Epidermal melanocyte (primary cell): ENCODE results near the gene GIPC2.
"Not testable (repeated sequence)": the region's sequence is repeated elsewhere in the genome, so short reads cannot be mapped to it uniquely, and the experiment has no call there.

Experiments used
- DNase-seq: peaks from one replicate; pipeline ENCODE4 v3.0.0; 2011; ENCODE audit warnings: low spot score; ENCODE audit not compliant: insufficient read length

Gene GIPC2

GRCh38 chr1:78094639-78095038, 48.9 kb downstream of the GIPC2 start:
- no peak for DNase-seq

- DNase-seq: peak; percentile 29
Observed at GRCh38 chr1:78095593-78095992, 49.8 kb downstream of the GIPC2 start.

GRCh38 chr1:78096017-78096416, 50.3 kb downstream of the GIPC2 start:
- DNase-seq: no peak

- DNase-seq: no peak
Observed at GRCh38 chr1:78096976-78097375, 51.2 kb downstream of the GIPC2 start.

- DNase-seq: no peak
Observed at GRCh38 chr1:78101051-78101450, 55.3 kb downstream of the GIPC2 start.

GRCh38 chr1:78101514-78101913, 55.7 kb downstream of the GIPC2 start:
- DNase-seq: no peak

- no peak for DNase-seq
Observed at GRCh38 chr1:78102082-78102481, 56.3 kb downstream of the GIPC2 start.

GRCh38 chr1:78102916-78103315, 57.1 kb downstream of the GIPC2 start:
- no peak for DNase-seq

- DNase-seq: no peak
Observed at GRCh38 chr1:78104322-78104721, 58.6 kb downstream of the GIPC2 start.

GRCh38 chr1:78109659-78110058, 63.9 kb downstream of the GIPC2 start:
- DNase-seq: not testable (repeated sequence)

GRCh38 chr1:78113156-78113916, 67.6 kb downstream of the GIPC2 start:
- no peak for DNase-seq

GRCh38 chr1:78114034-78114956, 68.5 kb downstream of the GIPC2 start:
- peak; percentile 60 for DNase-seq

- DNase-seq: not testable (repeated sequence)
Observed at GRCh38 chr1:78120485-78120884, 74.7 kb downstream of the GIPC2 start.

GRCh38 chr1:78121710-78122109, 75.9 kb downstream of the GIPC2 start:
- DNase-seq: no peak

- DNase-seq: no peak
Observed at GRCh38 chr1:78122389-78122788, 76.6 kb downstream of the GIPC2 start.

GRCh38 chr1:78126506-78126905, 80.7 kb downstream of the GIPC2 start:
- no peak for DNase-seq

- DNase-seq: no peak
Observed at GRCh38 chr1:78132174-78132947, 86.6 kb downstream of the GIPC2 start.

- no peak for DNase-seq
Observed at GRCh38 chr1:78132948-78133322, 87.2 kb downstream of the GIPC2 start.

- DNase-seq: no peak
Observed at GRCh38 chr1:78136680-78137079, 90.9 kb downstream of the GIPC2 start.

GRCh38 chr1:78141531-78142231, 95.9 kb downstream of the GIPC2 start:
- DNase-seq: no peak

- DNase-seq: no peak
Observed at GRCh38 chr1:78142736-78143135, 97.0 kb downstream of the GIPC2 start.
